RWPE1 (cell line): Measurements from ENCODE around the gene TMEM53.
"Not testable (repeated sequence)": the region's sequence is repeated elsewhere in the genome, so short reads cannot be mapped to it uniquely, and the experiment has no call there.

ENCODE experiments used
- CTCF ChIA-PET: fragments of 350-600 bp; sonication (Branson Sonifier 250); formaldehyde crosslinking; extraction: SDS; loops from one replicate; lab custom pipeline; 2021; lab: Yijun Ruan, JAX
- POLR2A ChIA-PET: fragments of 400-600 bp; formaldehyde crosslinking; extraction: SDS; loops from one replicate; lab custom pipeline; 2020; ENCODE audit warnings: antibody characterized with exemption; ENCODE audit not compliant: low non-redundant PET; lab: Yijun Ruan, JAX
- DNase-seq: peaks from one replicate; pipeline ENCODE4 v3.0.0; 2012; ENCODE audit warnings: low spot score
- H3K27ac ChIP-seq: fragments of 450-650 bp; 2 replicates; pipeline ENCODE4 v1.5.1; 2017
- CTCF ChIP-seq: fragments of 450-650 bp; conservative IDR thresholded peaks from 2 replicates; pipeline ENCODE4 v1.5.1; 2017; ENCODE audit warnings: low read depth, mild to moderate bottlenecking

TMEM53 gene

DNA sequence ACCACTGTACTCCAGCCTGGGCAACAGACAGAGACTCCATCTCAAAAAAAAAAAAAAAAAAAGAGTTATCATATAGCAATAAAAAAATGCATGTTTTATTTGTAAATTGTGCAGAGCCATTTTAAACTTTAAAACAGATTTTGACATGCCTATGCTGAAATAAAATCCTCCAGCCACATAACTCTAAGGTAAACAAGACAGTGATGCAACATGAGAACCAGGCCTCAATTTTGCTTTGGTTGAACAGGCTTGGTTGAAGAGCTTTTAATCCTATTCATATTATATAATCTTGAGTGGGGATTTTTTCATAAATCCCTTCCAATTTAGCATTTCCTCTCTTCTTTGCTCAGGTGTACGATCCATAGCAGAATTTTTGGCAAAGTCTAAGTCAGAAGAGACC is 26.3 kb upstream of the TMEM53 start:
- H3K27ac ChIP-seq, result no peak overlapping the region
- ChIA-PET CTCF (no interaction called here), POLR2A (interaction anchor here (0.8 kb wide), 1 partner anchor 279 kb away, joined by 12 read pairs; no protein-coding TSS in a partner anchor)
- no peak for DNase-seq
- TF ChIP-seq CTCF, result no peak

DNA sequence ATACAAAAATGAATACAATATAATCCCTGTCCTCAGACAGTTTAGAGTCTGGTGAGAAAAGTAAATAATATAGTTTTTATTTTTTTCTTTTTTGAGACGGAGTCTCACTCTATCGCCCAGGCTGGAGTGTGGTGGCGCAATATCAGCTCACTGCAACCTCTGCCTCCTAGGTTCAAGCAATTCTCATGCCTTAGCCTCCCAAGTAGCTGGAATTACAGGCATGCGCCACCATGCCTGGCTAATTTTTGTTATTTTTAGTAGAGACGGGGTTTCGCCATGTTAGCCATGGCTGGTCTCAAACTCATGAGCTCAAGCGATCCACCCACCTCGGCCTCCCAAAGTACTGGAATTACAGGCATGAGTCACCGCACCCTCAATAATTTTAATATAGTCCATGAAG is 25.1 kb upstream of the TMEM53 start:
- H3K27ac ChIP-seq, POLR2A ChIA-PET, DNase-seq: not testable (repeated sequence)
- CTCF ChIA-PET, result interaction anchor here (0.5 kb wide), 1 partner anchor 31 kb away, joined by 3 read pairs; no protein-coding TSS in a partner anchor

DNA sequence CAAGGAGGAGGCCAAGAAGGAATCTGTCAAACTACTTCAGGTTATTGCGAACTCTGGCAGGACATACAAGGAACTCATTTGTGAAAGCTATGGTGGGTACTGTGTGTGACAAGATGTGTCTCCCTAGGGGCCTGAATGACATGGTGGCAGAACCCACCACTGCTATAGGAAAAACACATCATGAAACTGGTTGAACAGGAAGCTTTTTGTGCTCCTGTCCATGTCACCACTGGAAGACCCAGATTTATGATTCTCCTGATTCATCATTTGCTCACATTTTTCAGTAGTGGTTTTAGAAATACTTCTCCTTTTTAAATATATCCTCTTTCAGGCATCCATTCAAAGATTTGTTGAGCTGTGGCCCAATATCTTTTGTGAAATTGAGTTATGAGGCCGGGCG is 23.9 kb upstream of the TMEM53 start:
- CTCF ChIA-PET, result no interaction called here
- H3K27ac ChIP-seq, result no peak overlapping the region
- POLR2A ChIA-PET, result no interaction called here
- TF ChIP-seq CTCF, result no peak
- no peak for DNase-seq

- no peak for DNase-seq
- POLR2A ChIA-PET, result no interaction called here
- no peak for TF ChIP-seq CTCF
- CTCF ChIA-PET, result interaction anchor here (0.7 kb wide), 1 partner anchor 388 kb away, joined by 4 read pairs; no protein-coding TSS in a partner anchor
- no peak overlapping the region for H3K27ac ChIP-seq
Measured at GRCh38 chr1:44696789-44697345, 22.6 kb upstream of the TMEM53 start.

- ChIA-PET POLR2A (no interaction called here), CTCF (interaction anchor here (0.9 kb wide), 1 partner anchor 41 kb away, joined by 6 read pairs; no protein-coding TSS in a partner anchor)
- no peak for TF ChIP-seq CTCF
- H3K27ac ChIP-seq, result no peak overlapping the region
- DNase-seq, result no peak
Measured at GRCh38 chr1:44696101-44696500, 21.8 kb upstream of the TMEM53 start.

GRCh38 chr1:44695671-44696070 is 21.4 kb upstream of the TMEM53 start:
- TF ChIP-seq CTCF, result no peak
- no peak for DNase-seq
- POLR2A ChIA-PET, result no interaction called here
- CTCF ChIA-PET, result interaction anchor here (0.6 to 0.9 kb wide), 2 partner anchors 41 to 772 kb away, joined by 4 to 6 read pairs; no protein-coding TSS in a partner anchor
- H3K27ac ChIP-seq, result no peak overlapping the region

- no peak overlapping the region for H3K27ac ChIP-seq
- CTCF ChIA-PET, result interaction anchor here (0.6 to 0.9 kb wide), 2 partner anchors 40 to 773 kb away, joined by 4 to 6 read pairs; no protein-coding TSS in a partner anchor
- POLR2A ChIA-PET, result no interaction called here
- DNase-seq, result no peak
- TF ChIP-seq CTCF, result no peak
Measured at GRCh38 chr1:44694863-44695478, 20.7 kb upstream of the TMEM53 start.
